HG03571 (cell line): ENCODE data around the gene UBXN6.

Source experiments
- ATAC-seq: cut with Tn5 transposase; IDR thresholded peaks from one replicate; pipeline ENCODE4 v1.9.1; 2021; ENCODE audit not compliant: unreplicated experiment

The UBXN6 gene

DNA sequence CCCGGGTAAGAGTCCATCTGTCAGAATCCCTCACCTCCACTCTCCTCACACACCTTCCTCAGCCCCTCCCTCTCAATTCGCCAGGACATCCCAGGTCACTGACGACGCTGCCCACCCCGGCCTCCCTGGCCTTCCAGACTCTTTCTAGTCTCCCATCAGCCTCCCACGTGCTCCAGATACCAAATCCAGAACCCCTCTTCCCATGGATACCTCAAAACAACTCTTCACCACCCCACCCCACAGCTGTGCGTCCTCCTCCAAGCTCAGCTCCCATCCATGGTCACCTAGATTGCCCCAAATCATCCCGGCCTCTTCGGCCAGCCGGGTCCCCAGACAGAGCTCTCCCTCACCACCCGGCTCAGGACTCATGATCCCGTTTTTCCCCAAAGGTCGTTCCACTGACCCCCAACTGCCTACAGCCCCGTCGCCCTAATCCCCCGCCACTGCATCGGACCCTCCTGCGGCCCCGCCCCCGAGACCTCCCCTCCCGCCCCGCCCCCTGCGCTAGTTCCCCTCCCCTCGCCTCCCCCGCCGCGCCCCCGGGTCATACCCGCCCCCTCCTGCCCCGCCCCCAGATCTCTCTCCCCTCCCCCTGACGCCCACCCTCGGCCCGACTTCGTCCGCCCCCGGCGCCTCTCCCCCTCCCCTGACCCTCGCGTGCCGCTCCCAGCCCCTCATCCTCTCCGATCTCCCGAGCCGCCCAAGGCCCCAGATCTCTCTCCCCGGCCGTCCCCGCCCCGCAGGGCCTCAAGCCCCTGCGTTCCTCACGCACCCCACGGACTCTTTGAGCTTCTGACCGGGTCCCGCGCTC, 546 bp downstream of the UBXN6 start:
- ATAC-seq, result no peak

DNA sequence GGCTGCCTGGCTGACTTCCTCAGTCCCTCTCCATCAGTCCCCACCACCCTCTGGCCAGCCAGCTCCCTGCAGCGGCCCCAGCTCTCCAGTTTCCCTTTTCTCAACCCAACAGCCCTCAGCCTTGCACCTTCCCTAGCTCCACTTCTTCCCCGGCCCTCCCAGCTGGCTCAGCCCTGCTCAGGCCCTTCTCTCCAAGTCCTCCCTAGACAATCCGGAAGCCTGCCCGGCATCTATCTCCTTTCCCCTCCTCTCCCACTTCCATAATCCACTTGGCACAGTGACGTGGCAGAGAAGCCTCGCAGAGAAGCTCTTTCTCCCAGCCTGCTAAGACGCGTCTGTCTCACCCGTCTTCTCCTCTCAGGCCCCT, 1.1 kb downstream of the UBXN6 start:
- ATAC-seq, result no peak

GRCh38 chr19:4455719-4456475, 1.7 kb downstream of the UBXN6 start:
- ATAC-seq, result no peak

GRCh38 chr19:4454747-4455718, 2.6 kb downstream of the UBXN6 start:
- ATAC-seq, result no peak

DNA sequence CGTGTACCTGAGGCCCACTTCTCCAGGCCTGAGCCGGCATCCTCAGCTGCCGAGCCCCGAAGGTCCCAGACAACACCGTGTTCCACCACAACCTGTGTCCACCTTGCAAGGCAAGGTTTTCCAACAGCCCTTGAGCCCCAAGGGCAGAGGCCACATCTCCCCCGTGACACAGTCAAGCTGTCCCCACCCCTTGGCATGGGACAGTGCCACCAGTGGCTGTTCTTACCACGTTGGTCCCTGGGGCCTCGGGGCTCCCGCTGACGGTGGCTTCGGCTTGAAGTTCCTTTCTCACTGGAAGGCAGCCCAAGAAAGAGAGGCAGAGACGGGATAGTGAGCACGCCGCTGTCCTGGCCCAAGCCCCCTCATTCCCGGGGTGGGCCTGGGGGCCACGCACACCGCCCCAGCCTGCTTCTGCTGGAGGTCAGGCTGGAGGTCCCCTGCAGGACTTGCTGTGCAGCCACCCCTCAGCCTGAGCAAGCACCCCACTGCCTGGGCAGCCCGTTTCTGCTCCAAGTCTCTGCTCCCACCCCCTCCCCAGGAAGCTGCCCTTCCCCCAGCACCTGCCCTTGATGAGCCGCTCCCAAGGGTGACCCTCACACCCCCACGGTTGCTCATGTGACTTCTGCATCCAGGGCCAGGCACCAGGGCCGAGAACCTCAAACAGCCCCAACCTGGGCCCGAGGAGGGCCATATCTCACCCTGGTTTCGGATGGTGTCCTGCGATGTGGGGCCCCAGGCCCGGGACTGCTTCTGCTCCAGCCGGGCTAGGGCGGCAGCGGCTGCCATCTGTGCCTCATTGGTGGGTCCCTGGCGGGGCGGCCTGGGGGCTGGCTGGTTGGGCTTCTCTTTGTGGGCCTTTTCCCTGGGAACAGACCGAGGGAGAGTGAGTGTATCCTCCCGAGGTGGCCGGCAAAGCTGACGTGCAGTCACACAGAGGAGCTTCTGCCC, 4.1 kb downstream of the UBXN6 start:
- ATAC-seq, result no peak

DNA sequence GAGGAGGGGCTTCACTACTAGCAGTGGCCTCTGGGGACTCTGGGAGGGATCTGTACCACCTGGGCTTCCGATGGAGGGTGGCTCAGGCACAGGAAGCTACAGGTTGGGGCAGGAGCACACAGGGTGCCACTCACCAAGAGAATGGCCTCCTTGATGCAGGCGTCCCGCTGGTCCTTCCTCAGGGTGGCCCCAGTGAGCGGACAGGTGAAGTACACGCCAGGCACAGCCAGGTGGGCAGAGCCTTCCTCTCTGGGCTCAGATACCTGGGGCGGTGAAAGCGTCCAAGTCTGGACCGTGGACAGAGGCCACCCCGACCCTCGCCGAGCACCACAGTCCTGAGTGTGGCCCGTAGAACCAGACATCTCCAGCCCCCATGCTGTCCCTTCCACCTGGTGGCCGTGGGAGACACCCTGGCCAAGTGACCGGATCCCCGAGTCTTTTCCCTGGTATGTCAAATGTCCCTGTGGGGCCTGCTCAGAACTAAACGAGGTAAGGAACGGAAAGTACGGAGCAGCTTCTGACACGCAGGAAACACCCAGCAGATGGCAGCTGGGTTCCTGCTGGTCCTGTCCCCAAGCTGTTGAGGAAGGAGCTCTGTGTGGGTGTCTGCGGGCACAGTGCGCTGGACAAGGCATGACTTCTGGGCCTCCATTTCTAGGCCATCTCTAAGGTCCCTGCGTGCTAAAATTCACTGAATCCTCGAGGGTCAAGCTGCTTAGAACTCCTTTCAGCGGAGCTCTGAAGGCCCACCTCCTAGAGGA, 5.2 kb downstream of the UBXN6 start:
- no peak for ATAC-seq

- ATAC-seq, result no peak
These were observed 8.0 kb downstream of the UBXN6 start for GRCh38 chr19:4449639-4450028.

DNA sequence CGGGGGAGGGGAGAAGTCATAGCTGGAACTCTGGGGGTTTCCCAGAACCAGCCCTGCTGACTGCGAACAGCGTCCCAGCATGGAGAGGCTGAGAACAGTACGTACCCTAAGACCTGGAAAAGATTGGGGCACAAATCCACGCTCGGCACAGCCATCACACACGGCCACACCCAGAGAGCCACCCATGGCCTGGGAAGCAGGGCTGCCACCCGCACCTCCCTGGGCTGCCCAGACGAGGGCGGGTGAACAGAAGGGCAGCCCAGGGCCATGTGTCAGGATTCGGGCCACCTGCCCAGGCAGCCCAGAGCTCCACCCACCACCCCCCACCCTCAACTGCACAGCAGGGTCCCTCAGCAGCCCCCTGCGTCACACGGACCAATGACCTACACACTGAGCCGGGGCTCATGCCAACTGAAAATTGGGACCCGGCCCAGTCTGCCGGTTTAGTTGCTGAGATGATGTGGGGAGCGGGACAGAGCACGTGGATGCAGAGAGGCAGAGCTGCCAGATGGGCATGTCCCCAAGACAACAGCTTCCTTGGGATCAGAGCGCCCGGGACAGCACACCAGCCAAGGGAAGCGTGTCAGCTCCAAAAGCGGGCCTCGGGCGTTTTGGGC, 8.5 kb downstream of the UBXN6 start:
- ATAC-seq, result no peak

DNA sequence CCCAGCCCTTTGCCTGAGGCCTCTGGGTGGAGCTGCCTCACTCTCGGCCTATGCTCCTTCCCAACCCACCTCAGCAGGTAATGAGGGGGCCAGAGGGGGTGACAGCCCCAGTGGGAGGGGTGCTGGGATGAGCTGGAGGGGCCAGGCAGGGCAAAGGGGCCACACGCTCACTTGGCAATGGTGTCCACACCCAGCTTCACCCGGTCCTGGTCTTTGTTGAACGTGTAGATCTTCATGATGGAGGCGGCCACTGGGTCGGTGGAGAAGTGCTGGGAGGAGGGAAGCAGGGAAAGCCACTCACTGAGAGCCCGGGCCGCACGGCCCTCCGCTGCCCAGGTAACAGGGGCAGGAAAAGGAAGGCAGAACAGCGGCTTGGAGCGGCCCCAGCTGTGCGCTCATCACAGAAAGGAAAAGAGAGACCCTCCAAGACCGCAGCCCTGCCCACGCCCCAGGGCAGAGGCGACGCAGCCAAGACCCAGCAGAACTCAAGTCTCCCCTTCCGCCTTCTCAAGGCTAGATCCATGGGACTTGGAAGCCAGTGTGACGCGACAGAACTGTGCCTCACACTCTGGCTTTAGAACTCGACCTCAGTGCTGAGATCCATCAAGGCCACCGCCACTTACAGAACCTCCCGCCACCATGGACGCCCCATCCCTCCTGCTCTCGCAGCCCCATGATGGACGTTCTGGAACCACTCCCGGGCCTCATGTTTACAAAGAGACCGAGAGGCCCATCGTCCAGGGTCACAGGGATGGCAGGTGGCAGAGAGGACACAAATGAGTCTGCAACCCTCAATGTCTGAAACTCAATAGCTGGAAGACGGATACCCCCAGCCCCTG, 9.2 kb downstream of the UBXN6 start:
- ATAC-seq, result no peak

- no peak for ATAC-seq
These were observed 10.1 kb downstream of the UBXN6 start for GRCh38 chr19:4447327-4448146.

DNA sequence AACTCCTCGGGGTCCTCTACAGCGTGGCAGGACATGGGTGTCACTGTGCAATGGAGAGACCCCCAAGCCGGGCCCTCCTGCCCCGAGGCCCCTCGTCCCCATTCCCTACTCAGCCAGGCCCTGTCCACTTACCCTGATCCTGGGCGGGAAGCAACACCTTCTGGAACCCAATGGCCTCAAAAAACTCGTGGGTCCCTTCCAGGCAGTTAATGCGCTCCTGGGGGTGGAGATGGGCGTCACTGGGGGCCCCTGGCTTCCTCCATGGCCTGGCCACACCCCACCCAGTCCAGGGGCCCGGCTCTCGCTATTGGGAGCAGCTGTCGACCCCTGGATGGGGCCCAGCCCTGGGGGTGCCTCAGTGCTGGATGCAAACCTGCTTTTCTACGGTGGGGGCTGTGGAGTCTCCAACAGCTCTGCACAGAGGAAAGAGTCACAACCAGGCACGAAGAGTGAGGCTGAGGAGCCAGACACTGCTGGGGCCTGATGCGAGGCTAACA, 10.8 kb downstream of the UBXN6 start:
- ATAC-seq, result no peak

- ATAC-seq, result no peak
These were observed 11.5 kb downstream of the UBXN6 start for GRCh38 chr19:4445963-4446703.

DNA sequence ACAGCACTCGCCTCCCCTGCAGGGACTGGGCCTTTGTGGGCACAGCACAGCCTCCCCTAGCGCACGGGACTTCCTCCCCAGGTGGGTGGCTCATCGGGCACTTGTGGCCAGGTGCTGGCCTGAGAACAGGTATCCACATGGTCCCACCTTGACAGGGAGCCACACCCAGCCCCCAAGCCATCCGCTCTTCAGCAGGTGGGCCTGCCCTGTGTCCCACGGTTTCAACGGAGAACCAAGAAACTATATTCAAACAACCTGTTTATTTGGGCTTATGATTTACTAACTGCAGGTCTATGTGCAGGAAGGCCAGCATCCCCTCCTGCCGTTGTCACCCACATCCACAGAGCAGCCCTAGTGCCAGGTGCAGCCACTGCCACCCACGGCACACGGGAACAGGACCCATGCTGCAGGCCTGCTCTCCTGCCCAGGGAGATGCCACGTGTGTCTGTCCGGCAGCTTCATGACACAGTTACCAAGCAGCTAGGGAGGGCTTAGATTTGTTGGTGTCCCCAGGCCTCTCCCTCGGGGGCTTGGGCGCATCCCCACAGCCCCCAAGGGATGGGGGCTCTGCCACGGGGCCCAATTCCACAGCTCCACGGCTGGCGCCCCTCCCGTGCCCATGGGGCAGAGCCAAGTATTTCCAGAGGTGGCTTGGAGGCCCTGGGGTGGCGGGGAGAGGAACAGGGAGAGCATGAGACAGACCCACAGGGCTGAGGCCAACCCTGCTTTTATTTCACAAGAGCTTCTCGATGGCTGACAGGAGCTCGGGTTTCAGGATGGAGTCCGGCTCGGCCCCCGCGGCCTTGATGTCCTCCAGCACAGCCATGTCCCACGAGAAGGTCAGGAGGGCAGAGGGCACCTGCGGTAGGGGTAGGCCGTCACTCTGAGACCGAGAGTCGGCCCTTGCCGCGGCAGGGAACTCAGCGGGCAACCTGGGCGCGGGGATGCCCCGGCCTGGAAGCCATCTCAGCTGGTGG, 12.5 kb downstream of the UBXN6 start:
- no peak for ATAC-seq

DNA sequence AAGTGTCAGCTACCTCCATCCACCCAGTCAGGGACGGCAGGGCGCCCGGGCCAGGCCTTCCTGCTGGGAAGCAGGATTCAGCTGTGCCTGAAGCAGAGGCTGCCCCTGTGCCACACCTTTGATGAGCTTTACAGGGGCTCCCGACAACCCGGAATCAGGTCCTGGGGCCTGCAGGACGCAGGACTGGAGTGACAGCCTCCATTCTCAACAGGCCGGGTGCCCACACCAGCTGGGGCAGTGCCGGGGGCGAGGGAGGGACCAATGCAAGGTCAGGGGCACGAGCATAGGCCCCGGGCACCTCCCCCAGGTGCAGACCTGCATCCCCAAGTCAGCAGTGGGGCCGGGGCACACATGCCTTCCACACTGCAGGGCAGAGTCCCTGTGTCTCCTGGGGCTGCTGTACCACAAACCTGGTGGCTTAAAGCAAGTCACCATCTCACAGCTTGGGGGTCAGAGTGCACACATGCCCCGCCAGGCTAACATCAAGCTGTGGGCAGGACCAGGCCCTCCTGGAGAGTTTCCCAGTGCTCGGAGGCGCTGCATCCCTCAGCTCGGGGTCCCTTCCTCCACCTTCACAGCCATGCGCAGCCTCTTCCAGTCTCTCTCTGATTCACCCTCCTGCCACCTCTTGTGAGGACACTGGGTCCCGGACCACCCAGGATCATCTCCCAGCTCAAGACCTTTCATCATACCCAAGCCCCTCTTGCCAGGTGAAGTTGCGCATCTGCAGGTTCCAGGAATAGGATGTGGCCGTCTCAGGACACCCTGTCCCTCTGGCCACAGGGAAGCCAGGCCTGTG, 13.4 kb downstream of the UBXN6 start:
- no peak for ATAC-seq
